ENCODE results near the gene FGG.

DNA sequence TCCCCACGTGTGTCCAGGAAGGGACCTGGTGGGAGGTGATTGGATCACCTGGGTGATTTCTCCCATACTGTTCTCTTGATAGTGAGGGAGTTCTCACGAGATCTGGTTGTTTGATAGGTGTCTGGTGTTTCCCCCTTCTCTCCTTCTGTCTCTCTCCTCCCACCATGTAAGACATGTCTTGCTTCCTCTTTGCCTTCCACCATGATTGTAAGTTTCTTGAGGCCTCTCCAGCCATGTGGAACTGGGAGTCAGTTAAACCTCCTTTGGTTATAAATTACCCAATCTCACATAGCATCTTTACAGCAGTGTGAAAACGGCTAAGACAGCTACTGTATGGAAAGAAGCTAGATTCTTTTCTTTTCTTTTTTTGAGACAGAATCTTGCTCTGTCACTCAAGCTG is 21.6 kb upstream of the FGG start:
- TF ChIP-seq POLR2A (IDR thresholded peaks at IDR 0.05; ENCODE audit: control extremely low read depth in 1 of 2, low read depth in 2 of 2, low read length in 2 of 2) (no peak), EZH2 (IDR thresholded peaks at IDR 0.05; ENCODE audit: low read depth, low read length, severe bottlenecking) (no peak), RNF2 (IDR thresholded peaks at IDR 0.05; ENCODE audit: borderline replicate concordance, low read depth, low read length, missing control alignments, poor library complexity, severe bottlenecking) (no peak), BCL11A (IDR thresholded peaks at IDR 0.05; ENCODE audit: low read depth in 2 of 2, low read length in 2 of 2) (no peak), CHD2 (IDR thresholded peaks at IDR 0.05; ENCODE audit: low read length) (no peak), SP2 (IDR thresholded peaks at IDR 0.05; ENCODE audit: low read length) (no peak), SRF (IDR thresholded peaks at IDR 0.05; ENCODE audit: low read depth, low read length) (no peak)
- TF ChIP-seq, protein P1, sequence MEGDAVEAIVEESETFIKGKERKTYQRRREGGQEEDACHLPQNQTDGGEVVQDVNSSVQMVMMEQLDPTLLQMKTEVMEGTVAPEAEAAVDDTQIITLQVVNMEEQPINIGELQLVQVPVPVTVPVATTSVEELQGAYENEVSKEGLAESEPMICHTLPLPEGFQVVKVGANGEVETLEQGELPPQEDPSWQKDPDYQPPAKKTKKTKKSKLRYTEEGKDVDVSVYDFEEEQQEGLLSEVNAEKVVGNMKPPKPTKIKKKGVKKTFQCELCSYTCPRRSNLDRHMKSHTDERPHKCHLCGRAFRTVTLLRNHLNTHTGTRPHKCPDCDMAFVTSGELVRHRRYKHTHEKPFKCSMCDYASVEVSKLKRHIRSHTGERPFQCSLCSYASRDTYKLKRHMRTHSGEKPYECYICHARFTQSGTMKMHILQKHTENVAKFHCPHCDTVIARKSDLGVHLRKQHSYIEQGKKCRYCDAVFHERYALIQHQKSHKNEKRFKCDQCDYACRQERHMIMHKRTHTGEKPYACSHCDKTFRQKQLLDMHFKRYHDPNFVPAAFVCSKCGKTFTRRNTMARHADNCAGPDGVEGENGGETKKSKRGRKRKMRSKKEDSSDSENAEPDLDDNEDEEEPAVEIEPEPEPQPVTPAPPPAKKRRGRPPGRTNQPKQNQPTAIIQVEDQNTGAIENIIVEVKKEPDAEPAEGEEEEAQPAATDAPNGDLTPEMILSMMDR (IDR thresholded peaks at IDR 0.05; ENCODE audit: control extremely low read depth in 1 of 3, insufficient read depth in 1 of 3, low read depth in 1 of 3, low read length in 3 of 3) = no peak

Measured in H1 (cell line).